Esophagus squamous epithelium (tissue), 4 donors: ENCODE results near the gene PPIL1.

Experiments used
- POLR2A ChIP-seq, 4 donors: fragments of 450-650 bp; IDR thresholded peaks; one replicate each; pipeline ENCODE4 v1.6.1; 2017; ENCODE audit warnings: antibody characterized with exemption in 4 of 4, mild to moderate bottlenecking in 4 of 4, moderate library complexity in 3 of 4
- TF ChIP-seq, protein P1 (sequence below), 6 experiments: fragments of 450-650 bp in 4 of 6; fragments of 200-600 bp in 2 of 6; sonication (generic) in 2 of 6; IDR thresholded peaks; one replicate each; pipeline ENCODE4 v1.5.1; 2016 to 2019; ENCODE audit warnings: antibody characterized with exemption in 6 of 6, mild to moderate bottlenecking in 4 of 6, moderate library complexity in 4 of 6

- TF ChIP-seq, protein P1, sequence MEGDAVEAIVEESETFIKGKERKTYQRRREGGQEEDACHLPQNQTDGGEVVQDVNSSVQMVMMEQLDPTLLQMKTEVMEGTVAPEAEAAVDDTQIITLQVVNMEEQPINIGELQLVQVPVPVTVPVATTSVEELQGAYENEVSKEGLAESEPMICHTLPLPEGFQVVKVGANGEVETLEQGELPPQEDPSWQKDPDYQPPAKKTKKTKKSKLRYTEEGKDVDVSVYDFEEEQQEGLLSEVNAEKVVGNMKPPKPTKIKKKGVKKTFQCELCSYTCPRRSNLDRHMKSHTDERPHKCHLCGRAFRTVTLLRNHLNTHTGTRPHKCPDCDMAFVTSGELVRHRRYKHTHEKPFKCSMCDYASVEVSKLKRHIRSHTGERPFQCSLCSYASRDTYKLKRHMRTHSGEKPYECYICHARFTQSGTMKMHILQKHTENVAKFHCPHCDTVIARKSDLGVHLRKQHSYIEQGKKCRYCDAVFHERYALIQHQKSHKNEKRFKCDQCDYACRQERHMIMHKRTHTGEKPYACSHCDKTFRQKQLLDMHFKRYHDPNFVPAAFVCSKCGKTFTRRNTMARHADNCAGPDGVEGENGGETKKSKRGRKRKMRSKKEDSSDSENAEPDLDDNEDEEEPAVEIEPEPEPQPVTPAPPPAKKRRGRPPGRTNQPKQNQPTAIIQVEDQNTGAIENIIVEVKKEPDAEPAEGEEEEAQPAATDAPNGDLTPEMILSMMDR (IDR thresholded peaks at IDR 0.05) = no peak
- TF ChIP-seq POLR2A (IDR thresholded peaks at IDR 0.05) = no peak
Observed at GRCh38 chr6:36857325-36857724, 17.3 kb downstream of the PPIL1 start.
